HT-29 (cell line): ENCODE data around the gene GUCA1A. TPM values are rescaled to one million over a fixed set of nuclear protein-coding genes. Genes with fewer than 3 reads are reported as not detected.
A peak's percentile ranks its signal among the peaks of the same experiment; 100 is the strongest.
"Not testable (repeated sequence)": the region's sequence is repeated elsewhere in the genome, so short reads cannot be mapped to it uniquely, and the experiment has no call there.

ENCODE experiments used
- DNase-seq: peaks from one replicate; pipeline ENCODE4 v3.0.0-alpha.2; 2015; ENCODE audit warnings: low spot score
- total RNA-seq: library from RNA; depleted of rRNA; stranded (reverse); fragments of >200 nt; shearing (Covaris generic); gene quantifications from 2 replicates; pipeline ENCODE4 v1.2.3, GENCODE V29; 2014

GUCA1A gene
- total RNA-seq, 1 experiment from 2014 or later, result not detected

DNA sequence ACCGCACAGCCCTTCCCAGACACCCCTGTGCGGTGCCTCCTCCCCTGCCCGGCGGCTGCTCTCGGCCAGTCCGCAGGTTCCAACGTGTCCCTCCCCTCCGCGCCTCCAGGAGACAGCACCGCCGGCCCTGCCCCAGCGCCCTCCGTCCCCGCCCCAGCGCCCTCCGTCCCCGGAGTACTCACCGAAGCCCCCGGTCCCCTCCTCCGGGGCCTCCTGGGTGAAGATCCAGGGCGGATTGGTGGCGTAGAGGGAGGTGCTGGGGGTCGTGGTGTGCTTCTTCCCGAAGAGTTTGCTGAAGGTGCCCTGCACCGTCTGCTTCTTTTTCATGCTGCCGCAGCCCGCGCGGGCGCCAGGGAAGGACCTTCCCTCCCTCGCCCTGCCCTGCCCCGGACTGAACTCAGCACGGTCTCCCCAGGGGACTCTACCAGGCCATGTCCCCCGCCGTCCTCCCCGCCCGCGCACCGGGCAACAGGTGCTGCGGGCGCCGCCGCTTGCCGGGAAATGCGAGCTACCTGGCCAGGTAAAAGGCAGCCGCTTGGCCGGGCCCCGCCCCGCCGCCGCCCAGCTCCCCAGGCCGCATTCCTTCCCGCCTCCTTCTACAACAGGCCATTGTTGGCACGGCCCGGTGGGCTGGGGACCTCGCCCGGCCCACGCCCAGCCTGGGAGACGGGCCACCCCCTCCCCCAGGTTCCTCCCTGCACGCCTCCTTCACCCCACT is 30.9 kb upstream of the GUCA1A start, which contains the start of gene C6orf132:
C6orf132 (minus strand) TSS at position 503 of the 718 bp plus-strand sequence; CDS start at position 327, 176 bp downstream.
- DNase-seq, result peak; percentile 85

DNA sequence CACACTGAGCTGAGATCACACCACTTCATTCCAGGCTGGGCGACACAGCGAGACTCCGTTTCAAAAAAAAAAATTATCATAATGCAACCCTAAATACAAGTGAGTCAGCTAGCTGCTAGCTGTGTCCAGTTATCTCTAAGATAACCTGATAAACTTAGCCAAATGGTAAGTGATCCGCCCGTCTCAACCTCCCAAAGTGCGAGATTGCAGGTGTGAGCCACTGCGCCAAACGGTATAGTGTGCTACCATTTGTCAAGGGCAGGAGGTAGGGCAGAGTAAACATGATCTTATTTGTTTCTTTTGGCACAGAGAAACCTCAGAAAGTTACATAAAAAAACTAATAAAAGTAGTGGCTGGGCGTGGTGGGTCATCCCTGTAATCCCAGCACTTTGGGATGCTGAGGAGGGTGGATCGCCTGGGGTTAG is 26.0 kb upstream of the GUCA1A start:
- DNase-seq, result no peak

DNA sequence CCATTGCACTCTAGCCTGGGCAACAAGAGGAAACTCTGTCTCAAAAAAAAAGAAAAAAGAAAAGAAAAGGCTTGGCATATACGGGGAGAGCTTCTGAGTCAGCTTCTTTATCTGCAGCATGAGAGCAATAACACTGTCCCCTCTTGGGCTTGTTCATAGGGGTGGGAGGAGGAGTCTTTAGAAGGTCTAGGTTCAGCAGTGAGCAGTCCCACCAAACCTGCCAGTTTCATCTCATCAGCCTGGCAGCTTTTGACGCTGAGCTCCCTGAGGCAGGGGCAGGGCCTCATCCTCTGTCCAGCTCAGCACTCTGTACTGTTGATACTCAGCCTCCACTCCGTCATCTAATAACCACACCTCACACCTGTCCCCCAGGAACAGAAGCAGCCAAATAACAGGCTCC is 25.1 kb upstream of the GUCA1A start:
- no peak for DNase-seq

DNA sequence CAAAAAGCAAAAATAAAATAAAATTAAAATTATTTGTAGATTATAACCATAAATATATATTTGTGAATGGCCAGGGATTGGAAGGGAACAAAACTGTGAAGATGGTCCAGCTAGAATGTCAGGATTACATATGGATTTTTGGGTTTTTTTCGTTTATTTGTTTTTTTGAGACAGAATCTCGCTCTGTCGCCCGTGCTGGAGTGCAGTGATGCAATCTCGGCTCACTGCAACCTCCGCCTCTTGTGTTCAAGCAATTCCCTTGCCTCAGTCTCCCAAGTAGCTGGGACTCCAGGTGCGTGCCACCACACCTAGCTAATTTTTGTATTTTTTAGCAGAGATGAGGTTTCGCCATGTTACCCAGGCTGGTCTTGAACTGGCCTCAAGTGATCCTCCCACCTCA is 22.9 kb upstream of the GUCA1A start:
- DNase-seq, result no peak

DNA sequence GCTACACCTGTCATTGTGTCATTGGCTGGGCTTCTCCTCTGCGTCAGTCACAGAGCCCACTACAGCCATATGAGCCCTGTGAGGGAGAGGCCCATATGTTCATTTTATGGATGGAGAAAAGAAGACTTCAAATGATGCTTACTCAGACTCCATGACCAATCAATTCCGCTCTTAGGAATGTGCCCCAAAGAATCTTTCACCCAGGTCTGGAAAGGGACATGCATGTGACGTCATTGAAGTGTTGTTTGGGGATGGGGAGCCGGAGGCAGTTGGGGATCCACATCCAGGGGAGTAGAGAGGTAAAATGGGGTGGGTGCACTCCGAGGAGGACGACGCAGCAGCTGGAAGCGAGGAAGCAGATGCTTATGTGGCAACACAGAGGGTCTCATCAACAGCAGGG is 21.1 kb upstream of the GUCA1A start:
- DNase-seq, result no peak

DNA sequence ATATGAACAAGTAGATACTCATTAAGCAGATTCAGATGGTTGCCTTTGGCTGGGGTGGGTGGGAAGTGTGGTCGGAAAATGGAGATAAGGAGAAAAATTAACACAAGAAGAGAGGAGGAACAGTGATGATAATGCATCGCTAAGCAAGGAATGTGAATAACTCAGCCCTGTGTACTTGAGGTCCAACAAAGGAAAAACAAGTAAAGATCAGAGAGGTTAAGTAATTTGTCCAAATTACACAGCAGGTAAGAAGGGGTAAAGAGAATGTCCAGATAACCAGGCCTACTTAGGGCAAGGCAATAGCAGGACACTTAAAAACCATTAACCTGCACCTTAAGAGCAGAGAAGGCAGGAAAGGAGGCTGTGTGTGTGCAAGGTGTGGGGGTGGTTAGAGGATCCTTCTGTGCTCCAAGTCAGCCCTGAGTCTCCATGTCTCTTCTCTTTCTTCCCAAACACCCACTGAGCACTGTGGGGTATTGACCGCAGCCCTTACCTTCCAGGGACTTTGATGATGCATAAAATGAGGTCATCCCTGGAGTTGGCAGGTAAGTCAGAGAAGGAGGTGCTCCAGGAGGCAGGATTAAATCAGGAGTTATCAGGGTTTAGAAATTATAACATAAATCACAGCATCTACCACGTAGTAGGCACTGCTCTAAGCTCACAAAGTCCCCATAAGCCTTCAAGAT is 20.5 kb upstream of the GUCA1A start:
- not testable (repeated sequence) for DNase-seq

DNA sequence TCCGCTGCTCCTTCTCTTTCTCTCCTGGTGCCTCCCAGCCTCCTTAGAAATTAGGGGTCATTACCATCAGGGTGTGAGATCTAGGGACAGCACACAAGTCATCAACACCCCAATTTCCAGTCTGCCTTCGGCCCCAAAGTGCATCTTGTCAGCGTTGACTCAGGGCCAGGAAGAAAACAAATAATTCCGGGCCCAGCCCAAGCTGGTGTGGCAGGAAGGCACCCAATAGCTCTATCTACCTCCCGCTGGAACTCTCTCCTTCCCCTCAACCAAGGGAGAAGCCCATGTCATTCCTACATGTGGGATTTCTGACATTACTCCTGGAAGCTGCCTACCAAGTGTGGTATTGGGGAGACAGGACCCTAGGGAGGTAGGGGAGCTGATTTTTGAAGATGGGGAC is 19.2 kb upstream of the GUCA1A start:
- no peak for DNase-seq

DNA sequence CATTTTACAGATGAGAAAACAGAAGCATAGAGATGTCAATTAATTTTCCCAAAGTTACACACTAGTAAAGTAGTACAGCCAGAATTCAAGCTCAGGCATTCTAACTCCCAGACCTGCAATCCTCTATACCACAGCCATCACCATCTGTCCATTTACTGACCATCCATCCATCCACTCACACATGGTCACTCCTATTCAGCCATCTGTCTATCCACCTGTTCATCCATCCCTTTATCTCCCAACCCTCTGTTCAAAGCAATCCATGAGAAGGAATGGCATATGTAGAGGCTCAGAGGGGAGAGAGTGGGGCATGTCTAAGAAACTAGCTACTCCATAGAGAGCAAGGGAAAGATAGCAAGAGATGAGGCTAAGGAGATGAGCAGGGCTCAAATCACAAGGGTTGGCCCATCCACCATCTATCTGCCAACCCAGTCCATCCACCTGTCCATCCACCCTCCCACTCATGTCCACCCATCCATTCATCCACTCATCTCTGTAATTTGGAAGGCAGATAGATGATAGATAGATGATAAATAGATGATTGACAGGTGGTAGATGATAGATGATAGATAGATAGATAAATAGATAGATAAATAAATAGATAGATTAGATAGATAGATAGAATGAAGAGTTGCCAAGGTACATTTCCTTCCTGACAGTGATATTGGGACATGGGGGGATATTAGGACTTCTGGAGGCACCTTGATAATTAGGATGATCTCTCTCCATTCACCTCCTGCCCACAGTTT is 18.5 kb upstream of the GUCA1A start:
- DNase-seq, result no peak

DNA sequence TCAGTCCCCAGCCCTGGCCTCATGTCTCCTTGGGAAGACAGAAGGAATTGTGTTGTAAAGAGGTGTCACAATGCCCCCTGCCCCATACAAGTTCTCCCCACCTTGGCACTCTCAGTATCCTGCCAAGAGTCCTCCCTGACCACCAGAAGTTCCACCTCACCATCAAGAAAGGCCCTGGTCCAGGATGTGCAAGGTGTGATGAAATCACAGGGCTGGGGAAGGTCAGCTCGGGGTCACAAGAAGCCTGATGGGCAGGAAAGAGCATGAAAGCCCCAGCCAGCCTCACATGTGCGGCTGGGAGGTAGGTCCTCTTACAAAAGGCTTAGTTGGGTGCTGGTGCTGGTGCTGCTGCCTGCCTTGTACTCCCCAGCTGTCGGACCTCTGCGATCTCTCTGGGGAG is 17.9 kb upstream of the GUCA1A start:
- DNase-seq, result no peak

DNA sequence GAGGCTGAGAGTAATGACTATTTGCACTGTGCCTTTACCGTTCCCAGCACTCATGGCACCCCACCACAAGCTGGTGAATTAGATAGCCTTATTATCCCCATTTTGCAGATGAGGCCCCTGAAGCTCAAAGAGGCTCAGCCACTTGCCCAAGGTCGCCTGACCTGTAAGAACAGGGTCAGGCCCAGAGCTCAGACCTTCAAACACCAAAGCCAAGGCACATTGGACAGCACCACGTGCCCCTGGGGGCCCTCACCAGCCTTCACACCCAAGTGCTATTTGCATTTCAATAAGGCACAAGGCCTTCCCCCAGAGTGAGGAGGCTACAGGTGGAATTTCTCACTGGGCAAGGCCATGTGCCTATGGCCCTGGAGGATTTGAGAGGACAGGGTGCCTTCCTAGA is 16.5 kb upstream of the GUCA1A start:
- no peak for DNase-seq

DNA sequence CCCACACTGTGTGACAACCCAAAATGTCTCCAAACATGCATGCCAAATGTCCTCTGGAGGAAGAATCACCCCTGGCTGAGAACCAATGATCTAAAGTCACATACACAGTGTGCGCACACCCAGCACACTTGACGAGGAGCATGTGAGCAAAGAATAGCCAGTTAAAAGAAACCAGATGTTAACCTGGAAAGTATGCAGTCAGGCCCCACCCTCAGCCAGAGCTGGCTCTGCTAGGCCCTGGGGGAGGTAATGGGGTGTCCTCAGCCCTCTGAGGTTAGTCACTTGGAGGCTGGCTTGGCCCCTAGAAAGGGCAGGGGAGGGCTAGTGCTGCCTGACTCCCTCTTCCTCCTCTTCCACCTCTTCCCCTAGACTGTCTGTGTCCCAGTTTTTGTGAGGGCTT is 15.2 kb upstream of the GUCA1A start:
- DNase-seq, result no peak

DNA sequence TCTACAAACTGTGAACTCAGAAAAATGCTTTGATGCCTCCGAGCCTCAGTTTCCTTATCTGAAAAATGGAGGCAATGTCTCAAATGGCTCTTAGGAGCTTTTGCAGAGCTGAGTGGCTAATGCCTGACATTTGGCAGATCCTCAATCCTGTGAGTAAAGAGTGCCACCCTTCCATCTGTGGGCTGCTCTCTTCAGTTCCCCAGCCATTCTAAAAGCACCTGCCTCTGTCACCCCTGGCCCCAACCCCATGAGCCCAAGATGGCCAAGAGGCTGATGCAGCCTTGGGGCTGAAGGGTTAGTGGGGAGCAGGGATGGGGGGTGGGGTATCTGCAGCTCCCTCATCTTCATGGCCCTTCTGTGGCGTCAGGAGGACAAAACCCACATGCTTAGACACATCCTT is 14.5 kb upstream of the GUCA1A start:
- DNase-seq, result no peak

DNA sequence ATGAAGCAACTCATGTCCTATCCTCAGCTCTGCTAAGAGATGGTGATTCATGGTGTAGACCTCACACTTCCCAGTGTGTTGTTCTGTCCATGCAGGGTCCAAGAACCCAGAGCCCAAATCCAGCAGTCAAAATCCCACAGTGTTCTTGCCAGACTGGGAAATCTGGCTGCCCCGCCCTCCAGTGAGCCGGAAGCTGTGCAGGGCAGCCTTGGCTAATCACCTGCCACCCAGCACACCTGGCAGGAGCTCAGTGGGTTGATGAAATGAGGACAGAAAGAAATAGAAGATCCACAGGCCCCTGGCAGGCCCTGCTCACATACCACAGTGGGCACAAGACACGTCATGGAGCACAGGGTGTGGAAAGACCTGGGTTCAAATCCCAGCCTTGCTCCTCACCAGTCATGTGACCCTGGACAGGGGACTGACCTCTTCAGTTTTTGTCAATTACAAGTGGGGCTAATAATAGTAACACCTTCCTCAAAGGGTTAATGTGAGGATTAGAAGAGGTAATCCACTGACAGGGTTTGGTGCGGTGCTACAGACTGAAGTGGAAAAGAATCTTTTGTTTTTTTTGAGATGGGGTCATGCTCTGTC is 13.6 kb upstream of the GUCA1A start:
- no peak for DNase-seq

DNA sequence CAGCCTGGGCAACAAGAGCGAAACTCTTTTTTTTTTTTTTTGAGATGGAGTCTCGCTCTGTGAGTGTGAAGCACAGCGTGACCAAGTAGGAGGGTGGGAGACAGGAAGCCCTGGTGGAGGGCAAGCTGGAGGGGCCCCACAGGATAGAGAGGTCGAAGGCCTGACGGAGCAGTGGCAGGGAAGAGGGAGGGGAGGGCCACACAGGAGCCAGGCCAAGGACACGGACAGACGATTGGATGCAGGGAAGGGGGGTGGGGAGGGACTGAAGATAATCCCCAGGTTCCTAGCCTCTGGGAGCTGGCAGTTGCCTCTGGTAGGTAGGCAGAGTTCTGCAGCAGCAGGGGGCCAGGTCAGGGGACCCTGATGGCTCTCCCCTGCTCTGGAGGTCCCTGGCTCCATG is 10.8 kb upstream of the GUCA1A start:
- no peak for DNase-seq

DNA sequence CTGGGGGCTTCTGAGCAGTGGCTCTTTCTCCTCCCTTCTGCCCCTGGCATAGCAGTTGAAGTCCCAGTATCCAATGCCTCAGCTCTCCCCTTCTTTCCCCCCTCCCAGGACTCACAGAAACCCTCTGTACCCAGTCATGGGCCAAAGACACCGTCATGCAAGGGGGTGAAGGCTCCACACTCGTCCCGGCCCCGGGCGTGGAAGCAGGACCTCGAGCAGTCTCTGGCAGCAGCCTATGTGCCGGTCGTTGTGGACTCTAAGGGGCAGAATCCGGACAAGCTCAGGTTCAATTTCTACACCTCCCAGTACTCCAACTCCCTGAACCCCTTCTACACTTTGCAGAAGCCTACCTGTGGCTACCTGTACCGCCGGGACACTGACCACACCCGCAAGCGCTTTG is 10.4 kb upstream of the GUCA1A start:
- DNase-seq, result no peak

DNA sequence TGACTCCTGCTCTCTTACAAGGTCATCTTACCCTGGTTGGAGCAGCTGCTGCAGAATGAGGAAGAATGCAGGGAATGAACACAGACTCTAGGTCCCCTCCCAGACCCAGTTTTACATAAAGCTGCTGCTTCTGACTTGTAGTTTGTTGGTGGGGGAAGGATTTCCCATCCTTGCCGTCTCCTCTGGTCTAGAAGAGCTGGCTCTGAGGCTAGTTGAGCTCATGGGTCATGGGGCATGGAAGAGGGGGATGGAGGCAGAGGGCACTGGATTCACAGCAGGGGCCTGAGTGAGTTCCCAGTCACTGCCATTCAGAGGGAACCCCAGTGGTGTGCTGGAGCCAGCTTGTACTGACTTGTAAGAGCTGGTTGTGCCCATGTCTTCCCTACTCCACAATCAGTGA is 9.2 kb upstream of the GUCA1A start:
- no peak for DNase-seq

DNA sequence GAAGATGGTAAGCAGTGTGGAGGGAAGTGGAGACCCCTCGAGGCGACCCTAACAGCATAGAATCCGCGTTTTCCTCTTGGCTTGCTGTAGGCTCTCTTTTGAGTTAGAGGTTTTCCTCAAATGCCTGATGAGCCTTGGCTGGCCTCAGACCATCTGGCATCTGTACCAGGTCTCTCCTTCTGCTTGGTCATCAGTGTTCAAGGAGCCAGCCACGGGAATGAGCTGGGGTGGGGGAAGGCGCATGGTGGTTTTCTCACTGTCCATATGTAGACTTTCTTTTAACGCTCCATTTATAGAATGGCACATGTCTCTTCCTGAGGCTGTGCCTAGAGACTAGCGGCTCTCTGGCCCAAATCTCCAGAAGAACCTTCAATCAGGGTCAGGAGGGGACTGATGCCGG is 8.1 kb upstream of the GUCA1A start:
- no peak for DNase-seq

DNA sequence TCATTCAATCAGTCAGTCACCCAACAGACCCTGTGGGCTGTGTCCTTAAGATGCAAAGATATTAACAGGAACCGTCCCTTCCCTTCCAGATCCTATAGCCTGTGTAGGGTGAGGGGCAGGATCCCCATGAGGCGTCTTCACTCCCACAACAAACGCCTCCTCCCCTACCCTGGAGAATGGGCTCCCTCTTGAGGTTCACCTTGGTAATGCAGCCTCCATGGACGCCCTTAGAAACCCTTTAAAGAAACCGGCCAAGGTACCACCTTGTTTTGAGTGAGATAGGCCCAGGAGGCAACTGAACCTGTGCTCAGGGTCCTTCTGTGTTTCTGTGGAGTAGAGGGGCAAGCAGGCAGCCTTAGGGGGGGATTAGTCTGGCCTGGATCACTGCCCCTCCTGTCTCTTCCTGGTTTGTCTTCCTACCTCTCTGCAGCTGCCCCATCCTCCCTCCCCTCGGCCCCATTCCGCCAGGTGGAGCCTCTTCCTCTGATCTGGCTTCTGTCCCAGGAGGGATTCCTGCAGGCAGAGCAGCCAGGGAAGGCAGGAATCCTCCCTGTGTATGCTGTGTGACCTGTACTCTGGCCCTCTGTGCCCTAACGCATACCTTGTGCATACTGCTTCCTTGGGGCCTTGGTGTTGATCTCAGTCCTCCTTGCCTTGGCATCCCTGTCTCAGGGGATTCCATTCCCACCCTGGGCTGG is 6.6 kb upstream of the GUCA1A start:
- DNase-seq, result peak; percentile 97

DNA sequence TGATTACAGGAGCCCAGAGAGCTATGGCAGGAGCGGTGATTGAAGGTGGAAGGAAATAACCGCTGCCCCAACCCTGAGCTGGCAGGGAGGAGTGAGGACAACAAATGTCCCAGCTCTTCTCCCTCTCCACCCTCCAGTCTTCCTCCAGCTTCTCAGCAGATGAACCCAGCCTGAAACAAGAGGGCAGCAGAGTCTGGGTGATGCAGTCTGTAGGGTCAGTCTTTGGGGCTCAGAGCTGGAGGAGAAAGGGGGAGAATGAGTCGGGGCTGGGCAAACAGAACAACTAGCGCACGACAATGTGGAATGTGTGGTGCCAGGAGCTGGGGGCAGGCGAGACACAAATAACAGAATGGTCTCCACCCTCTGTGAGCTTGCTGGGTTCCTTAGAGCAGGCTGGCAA is 4.5 kb upstream of the GUCA1A start:
- no peak for DNase-seq

DNA sequence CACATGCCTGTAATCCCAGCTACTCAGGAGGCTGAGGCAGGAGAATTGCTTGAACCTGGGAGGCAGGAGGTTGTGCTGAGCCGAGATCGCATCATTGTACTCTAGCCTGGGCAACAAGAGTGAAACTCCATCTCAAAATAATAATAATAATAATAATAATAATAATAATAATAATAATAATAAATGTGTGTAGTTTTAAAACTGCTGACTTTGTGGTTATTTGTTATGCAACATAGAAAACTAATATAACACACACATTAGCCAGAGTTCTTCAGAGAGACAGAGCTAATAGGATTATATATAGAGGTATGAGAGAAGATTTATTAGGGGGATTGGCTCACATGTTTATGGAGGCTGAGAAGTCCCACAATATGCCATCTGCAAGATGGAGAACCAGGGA is 3.4 kb upstream of the GUCA1A start:
- DNase-seq, result not testable (repeated sequence)

DNA sequence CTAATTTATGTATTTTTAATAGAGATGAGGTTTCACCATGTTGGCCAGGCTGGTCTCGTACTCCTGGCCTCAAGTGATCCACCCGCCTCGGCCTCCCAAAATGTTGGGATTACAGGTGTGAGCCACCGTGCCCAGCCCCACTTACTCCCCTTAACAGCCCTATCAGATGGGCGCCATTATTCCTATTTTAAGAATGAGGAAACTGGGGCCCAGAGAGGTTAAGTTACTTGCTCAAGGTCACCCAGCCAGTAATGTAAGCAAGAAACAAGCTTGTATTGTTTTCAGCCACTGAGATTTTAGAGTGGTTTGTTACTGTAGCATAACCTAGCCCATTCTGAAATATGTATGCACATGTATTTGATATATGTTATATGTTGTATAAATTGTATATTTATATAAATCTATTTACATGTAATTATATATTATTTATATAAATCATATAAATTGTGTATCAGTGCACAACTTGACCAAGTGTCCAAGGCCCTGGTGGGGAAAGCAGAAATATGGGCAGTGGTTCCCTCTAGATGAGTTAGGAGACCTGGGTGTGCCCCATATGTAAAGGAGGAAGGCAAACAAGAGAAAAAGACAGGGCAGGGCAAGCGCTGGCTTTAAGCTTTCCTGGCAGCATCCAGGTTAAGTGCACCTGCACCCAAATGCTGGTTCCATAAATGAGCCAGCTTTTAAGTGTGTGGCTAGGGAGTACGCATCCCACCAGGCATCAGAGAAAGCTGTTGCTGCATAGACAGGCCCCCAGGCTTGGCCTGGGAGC is 1.2 kb upstream of the GUCA1A start:
- no peak for DNase-seq
